HUES64 (cell line): Measurements from ENCODE around the gene PRPF6.
"Not testable (repeated sequence)": the region's sequence is repeated elsewhere in the genome, so short reads cannot be mapped to it uniquely, and the experiment has no call there.

ENCODE experiments used
- H3K27ac ChIP-seq: 2 replicates; pipeline ENCODE4 v1.7.0; 2013; ENCODE audit warnings: low read depth, low read length, inconsistent platforms
- H3K27me3 ChIP-seq: 2 replicates; pipeline ENCODE4 v1.6.1; 2013; ENCODE audit warnings: mild to moderate bottlenecking, low read length; ENCODE audit not compliant: insufficient read depth
- H3K36me3 ChIP-seq: 2 replicates; pipeline ENCODE4 v1.6.1; 2013; ENCODE audit warnings: mild to moderate bottlenecking, low read length; ENCODE audit not compliant: insufficient read depth
- H3K4me1 ChIP-seq: 2 replicates; pipeline ENCODE4 v1.6.1; 2013; ENCODE audit warnings: mild to moderate bottlenecking, low read length, moderate library complexity; ENCODE audit not compliant: insufficient read depth
- H3K4me3 ChIP-seq: 2 replicates; pipeline ENCODE4 v1.5.1; 2013; ENCODE audit warnings: mild to moderate bottlenecking, low read length, moderate library complexity
- H3K9ac ChIP-seq: 2 replicates; pipeline ENCODE4 v1.6.1; 2013; ENCODE audit warnings: mild to moderate bottlenecking, low read depth, low read length
- H3K9me3 ChIP-seq: 2 replicates; pipeline ENCODE4 v1.6.1; 2013; ENCODE audit warnings: low read depth, low read length; ENCODE audit not compliant: insufficient read depth
- WGBS: fragments of 150-250, 120-280 bp; methylation state at CpG from one replicate; pipeline ENCODE4 v1.1.7; 2013; ENCODE audit warnings: missing lambda C conversion rate; 5-methylcytosine and 5-hydroxymethylcytosine counted together

The PRPF6 gene

DNA sequence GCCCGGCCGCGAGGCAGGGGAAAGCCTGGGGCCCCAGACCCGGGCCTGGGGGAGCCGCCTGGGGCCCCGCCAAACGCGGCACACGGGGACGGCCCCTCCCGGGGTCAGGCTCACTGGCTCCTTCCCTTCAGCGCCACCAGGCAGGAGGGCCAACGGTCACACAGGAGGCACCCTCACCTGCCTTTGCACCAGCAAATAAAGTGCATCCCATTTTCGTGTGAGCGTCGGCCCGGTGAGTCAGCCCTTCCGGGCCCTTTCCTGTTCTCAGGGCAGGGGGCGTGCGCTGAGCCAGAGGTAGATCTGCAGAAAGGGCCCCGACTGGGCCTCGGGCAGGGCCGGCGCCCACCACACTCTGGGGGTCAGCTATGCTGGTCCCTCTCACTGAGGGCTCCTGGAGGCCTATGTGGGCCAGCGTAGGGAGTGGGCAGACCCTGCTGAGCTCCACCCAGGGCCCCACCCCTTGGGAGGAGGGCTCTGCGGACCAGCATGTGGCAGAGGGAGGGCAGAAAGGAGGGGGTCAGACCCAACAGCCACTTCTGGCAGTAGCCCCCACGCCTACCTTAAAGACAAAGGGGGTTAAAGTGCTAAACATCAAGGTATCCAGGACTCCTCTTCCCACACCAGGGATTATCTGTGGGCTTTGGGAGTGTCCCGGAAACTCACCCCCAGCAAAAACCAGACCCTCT is 23.8 kb upstream of the PRPF6 start:
- Histone ChIP-seq H3K9ac (peak overlapping the region; percentile 77), H3K27ac (peak overlapping the region; percentile 72), H3K27me3 (no peaks in the 10 kb centered on the region), H3K9me3 (no peaks in the 10 kb centered on the region), H3K4me3 (peak overlapping the region; percentile 69), H3K36me3 (peaks cover 21% of the 10 kb centered on the region), H3K4me1 (peaks cover 19% of the 10 kb centered on the region; the same call in 1 of the 2 replicates)
- 3% methylated on average over 28 of the region's 28 CpGs for WGBS

DNA sequence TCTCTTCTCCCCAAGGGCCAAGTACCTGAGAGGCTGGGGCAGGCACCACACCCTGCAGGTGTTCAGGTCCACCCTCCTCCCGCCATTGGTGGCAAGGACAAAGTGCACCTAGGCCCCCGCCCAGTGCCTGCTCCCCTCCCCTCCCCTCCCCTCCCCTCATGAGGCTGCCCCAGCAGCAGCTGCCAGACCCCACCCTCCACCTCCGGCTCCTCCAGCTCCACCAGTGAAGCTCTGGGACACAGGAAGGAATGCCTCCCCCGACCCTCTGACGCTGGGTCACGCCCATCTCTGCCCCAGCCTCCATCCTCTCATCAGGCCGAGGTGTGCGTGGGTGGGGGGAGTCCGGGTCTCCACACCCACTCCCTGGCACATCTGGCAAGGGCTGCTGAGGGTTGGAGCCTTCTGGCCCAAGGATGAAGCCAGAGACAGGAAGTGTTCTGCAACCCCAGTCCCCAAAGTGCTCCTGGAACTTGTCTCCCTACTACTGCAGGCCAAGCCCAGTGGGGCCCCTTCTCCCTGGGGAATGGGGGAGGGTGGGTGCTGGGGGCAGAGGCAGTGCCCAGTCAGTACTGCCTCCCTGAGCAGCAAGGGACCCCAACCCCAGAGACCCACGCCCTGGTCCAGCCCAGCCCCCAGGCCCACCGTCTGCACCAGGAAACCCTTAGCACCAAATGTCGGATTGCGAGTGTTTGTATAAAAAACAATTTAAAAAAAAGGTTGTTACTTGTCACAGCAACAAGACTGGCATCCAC is 23.1 kb upstream of the PRPF6 start:
- Histone ChIP-seq H3K4me3 (peak overlapping the region; percentile 69), H3K27me3 (no peaks in the 10 kb centered on the region), H3K4me1 (peaks cover 19% of the 10 kb centered on the region; the same call in 1 of the 2 replicates), H3K9me3 (no peaks in the 10 kb centered on the region), H3K27ac (peak overlapping the region; percentile 76), H3K36me3 (peaks cover 28% of the 10 kb centered on the region), H3K9ac (peak overlapping the region; percentile 77)
- 22% methylated on average over 11 of the region's 13 CpGs for WGBS

DNA sequence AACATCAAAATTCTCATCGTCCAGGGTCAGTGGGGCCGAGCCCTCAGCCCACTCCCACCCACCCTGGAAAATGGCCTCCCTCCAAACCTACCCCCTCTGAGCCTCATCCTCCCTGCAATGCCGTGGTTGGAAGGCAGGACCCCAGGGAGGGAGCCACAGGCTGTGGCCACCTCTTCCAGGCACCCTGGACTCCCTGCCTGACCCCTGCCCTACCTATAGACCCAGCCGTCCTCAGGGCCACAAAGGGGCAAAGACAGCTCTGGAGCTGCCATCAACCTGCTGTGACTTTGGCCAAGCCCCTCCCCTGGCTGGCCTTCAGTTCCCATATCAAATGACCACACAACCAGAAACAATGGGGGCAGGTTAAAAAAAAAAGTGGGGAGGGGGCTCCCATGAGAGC is 22.5 kb upstream of the PRPF6 start:
- Histone ChIP-seq H3K36me3 (peaks cover 34% of the 10 kb centered on the region), H3K9ac (no peak overlapping the region), H3K9me3 (0 out of 2 replicates have a peak, but pooled peaks cover under 1% of the 10 kb centered on the region), H3K4me3 (no peak overlapping the region), H3K4me1 (peaks cover 19% of the 10 kb centered on the region; the same call in 1 of the 2 replicates), H3K27ac (peak overlapping the region; percentile 76), H3K27me3 (no peaks in the 10 kb centered on the region)
- 78% methylated on average over 4 of the region's 4 CpGs for WGBS

DNA sequence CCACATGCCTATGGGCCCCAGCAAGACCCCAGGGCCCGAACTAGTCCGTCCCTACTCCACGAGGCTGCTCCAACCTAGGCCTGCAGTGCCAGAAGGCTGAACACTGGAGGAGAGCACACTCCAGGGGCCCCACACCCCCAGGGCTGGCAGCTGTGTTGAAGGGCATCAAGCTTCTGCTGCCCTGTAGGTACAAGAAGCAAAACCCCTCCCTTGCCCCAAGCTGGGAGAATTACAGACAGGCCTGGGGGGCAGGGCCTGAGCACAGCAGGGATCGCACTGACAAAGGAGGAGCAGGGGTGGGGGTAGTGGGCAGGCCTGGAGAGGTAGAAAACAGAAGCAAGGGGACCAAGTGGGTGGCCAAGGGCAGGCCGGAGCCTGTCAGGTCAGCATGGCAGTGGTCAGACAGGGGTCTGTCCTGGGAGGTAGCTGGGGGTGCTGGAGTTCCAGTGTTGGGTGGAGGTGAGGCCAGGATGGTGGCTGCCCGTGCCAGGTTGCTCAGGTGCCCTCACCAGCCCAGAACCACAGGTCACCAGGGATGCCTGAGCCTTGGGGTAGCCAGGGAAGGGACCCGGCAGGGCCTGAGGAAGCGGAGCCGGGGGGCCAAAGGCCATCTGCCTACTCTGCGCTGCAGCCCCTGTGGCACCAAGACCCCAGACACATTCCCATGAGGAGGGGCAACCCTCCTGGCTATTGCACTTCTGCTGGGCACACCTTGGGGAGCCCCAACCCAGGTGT is 21.8 kb upstream of the PRPF6 start:
- Histone ChIP-seq H3K27ac (peak overlapping the region; percentile 72), H3K4me3 (no peak overlapping the region), H3K4me1 (peaks cover 19% of the 10 kb centered on the region; the same call in 1 of the 2 replicates), H3K9ac (no peak overlapping the region; the same call in 1 of the 2 replicates), H3K27me3 (no peaks in the 10 kb centered on the region), H3K9me3 (peaks cover 7% of the 10 kb centered on the region; the same call in 1 of the 2 replicates), H3K36me3 (peaks cover 41% of the 10 kb centered on the region)
- 73% methylated on average over 10 of the region's 10 CpGs for WGBS

DNA sequence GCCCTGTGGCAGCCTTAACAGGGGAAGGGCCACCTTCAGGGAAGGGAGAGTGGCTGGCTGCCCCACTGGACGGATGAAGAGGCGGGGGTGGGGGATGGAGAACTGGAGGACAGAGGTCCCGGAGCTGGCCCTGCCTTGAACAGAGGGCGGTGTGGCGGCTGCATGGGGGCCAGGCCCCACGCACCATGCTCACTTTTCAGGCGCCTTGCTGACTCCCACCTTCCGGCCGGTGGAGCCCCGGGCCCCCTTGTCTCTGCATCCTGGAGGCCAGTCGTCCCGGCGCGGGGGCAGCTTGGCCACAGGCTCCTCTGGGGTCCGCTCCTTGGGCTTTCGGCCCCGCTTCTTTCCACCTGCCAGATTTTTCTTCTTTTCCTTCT is 21.2 kb upstream of the PRPF6 start:
- no peak overlapping the region for H3K4me3 ChIP-seq
- H3K36me3 ChIP-seq = peaks cover 46% of the 10 kb centered on the region
- peak overlapping the region; percentile 46 for H3K27ac ChIP-seq
- no peaks in the 10 kb centered on the region for H3K27me3 ChIP-seq
- peaks cover 12% of the 10 kb centered on the region for H3K9me3 ChIP-seq
- H3K9ac ChIP-seq = no peak overlapping the region
- peaks cover 19% of the 10 kb centered on the region; the same call in 1 of the 2 replicates for H3K4me1 ChIP-seq
- 94% methylated on average over 17 of the region's 17 CpGs for WGBS

DNA sequence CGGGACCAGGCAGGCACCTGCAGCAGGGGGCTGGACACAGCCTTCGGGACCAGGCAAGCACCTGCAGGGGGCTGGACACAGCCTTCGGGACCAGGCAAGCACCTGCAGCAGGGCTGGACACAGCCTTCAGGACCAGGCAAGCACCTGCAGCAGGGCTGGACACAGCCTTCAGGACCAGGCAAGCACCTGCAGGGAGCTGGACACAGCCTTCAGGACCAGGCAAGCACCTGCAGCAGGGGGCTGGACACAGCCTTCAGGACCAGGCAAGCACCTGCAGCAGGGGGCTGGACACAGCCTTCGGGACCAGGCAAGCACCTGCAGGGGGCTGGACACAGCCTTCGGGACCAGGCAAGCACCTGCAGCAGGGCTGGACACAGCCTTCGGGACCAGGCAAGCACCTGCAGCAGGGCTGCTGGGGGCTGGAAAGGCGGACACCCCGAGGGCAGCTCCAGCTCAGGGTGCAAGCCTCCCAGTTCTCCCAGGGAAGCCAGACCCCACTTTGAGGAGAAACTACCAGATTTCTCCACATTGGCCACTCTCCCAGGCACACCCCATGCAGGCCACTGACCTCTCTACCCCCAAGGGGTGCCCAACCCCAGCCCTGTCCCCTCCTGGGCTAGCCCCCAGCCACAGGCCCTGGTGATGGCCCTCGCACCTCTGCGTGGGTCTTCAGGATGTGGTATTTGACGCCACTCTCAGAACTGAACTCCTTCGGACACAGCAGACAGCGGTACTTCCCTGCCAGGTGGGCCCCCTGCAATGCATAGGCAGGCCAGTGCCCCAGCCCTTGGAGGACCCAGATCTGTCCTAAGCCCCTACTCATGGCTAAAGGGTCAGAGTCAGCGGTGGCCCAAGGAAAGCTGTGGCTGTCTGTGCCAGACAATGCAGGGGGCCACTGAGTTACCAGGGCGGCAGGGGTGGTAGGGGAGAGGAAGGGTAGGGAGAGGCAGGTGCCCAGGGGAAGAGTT is 20.0 kb upstream of the PRPF6 start:
- H3K27me3 ChIP-seq, H3K27ac ChIP-seq, H3K9ac ChIP-seq, H3K4me3 ChIP-seq: not testable (repeated sequence)
- H3K4me1 ChIP-seq = peaks cover 19% of the 10 kb centered on the region; the same call in 1 of the 2 replicates
- 95% methylated on average over 15 of the region's 15 CpGs for WGBS
- peaks cover 12% of the 10 kb centered on the region for H3K9me3 ChIP-seq
- peaks cover 46% of the 10 kb centered on the region for H3K36me3 ChIP-seq

DNA sequence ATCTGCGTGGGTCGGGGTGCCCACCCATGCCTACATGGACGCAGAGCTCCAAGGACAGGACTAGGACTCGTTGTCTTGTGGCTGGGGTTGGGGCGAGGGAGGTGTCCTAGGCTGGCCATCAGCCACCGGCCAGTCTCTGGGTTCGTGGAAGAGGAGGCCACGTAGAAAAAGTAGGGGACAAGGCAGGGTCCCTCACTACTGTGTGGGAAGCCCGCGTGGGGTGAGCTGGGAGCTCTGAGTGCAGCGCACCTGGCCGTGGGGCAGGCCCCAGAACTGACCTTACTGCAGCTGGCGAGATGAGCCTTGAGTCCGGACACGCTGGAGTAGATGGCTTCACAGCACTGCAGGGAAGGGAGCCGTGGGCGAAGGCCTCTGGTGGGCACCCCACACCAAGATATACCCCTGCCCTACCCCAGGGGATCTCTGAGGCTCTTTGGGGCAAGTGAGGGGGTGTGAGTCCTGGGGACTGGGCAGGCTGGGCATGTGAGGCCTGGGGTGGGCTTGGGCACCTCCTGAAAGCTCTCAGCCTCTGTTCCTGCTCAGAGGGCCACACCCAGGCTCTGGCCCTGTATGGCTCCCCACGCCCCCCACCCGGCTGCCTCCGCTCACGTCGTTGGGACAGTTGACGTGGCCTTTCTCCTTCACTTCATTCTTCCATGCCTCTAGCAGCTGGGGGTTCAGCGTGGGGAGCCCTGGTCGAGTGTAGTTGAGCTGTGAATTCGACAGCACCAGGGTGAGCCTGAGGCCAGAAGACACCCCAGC is 19.1 kb upstream of the PRPF6 start:
- no peaks in the 10 kb centered on the region for H3K27me3 ChIP-seq
- peaks cover 21% of the 10 kb centered on the region for H3K9me3 ChIP-seq
- H3K9ac ChIP-seq = no peak overlapping the region
- H3K27ac ChIP-seq = no peak overlapping the region
- H3K4me1 ChIP-seq = peaks cover 19% of the 10 kb centered on the region; the same call in 1 of the 2 replicates
- no peak overlapping the region for H3K4me3 ChIP-seq
- WGBS = 94% methylated on average over 26 of the region's 26 CpGs
- H3K36me3 ChIP-seq = peaks cover 55% of the 10 kb centered on the region

DNA sequence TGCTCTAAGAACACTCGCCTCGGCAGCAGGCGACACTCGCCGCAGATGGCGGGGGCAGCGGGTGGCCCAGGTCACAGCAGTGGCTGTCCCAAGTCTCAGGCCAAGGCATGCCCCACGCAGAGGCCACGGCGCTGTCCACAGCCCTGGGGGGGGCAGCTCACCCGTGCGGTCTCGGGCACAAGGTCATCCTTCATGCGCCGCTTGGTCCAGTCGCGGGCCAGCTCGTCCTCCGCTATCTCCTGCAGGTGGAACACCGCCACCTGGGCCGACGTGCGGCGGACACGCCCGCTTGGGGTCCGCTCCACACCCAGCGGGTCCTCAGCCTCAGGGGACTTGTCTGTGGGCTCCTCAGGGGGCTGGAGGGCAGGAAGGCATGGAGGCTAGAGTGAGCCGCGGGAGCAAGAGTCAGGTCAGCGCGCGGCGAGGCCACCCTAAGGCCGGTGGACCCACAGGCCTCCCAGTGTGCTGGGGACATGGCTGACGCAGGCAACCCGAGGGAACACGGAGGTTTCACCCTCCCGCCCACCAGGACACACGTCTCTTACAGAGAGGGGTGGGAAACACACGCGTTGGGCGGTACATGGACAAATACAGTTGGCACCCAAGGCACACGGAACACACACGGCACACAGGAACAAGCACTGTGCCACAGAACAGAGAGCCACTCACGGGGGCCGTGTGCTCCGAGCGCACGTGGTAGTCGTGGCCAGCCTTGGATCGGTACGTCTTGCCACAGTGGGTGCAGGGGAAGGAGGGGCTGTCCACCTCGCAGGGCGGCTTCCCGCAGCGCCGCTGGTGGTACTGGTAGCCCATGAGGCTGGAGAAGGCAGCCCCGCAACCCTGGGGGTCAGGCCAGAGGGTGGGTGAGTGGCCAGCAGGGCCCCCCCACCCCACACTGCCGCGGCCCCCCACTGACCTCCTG is 18.2 kb upstream of the PRPF6 start:
- Histone ChIP-seq H3K9ac (no peak overlapping the region), H3K27me3 (no peaks in the 10 kb centered on the region), H3K4me1 (peaks cover 16% of the 10 kb centered on the region; the same call in 1 of the 2 replicates), H3K36me3 (peaks cover 63% of the 10 kb centered on the region), H3K4me3 (no peak overlapping the region), H3K27ac (no peak overlapping the region), H3K9me3 (peaks cover 29% of the 10 kb centered on the region)
- WGBS = 97% methylated on average over 61 of the region's 61 CpGs

DNA sequence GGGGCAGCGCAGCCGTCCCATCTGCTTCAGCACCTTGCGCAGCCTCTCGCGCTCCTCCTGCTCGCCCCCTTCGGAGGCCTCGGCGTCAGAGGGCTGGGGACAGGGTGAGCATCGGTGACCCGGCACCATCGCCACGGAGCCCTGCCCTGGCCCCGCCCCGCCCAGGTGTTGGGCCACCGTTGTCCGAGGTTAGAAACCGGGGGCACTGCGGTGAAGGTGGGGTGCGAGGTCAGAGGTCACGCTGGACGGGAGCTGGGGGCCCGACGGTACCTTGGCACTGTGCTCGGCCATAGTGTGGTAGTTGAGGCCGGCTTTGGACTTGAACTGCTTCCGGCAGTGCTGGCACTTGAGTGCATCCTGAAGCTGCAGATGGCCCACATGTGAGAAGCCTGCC is 17.6 kb upstream of the PRPF6 start:
- Histone ChIP-seq H3K27me3 (no peaks in the 10 kb centered on the region), H3K4me1 (peaks cover 11% of the 10 kb centered on the region; the same call in 1 of the 2 replicates), H3K27ac (no peak overlapping the region), H3K4me3 (no peak overlapping the region), H3K9me3 (peaks cover 36% of the 10 kb centered on the region), H3K9ac (no peak overlapping the region), H3K36me3 (peaks cover 70% of the 10 kb centered on the region)
- 94% methylated on average over 27 of the region's 27 CpGs for WGBS
